NOMO-1 treated with dmso at 0.1 percent for 144 hours (cell line): ENCODE measurements around the gene HSPA14.
"Not testable (repeated sequence)": the region's sequence is repeated elsewhere in the genome, so short reads cannot be mapped to it uniquely, and the experiment has no call there.

Source experiments
- DNase-seq: peaks from one replicate; lab custom pipeline; 2025; ENCODE audit not compliant: unreplicated experiment; lab: John Stamatoyannopoulos, UW

The HSPA14 gene

GRCh38 chr10:14837757-14838581 is at the start of gene HSPA14, which contains the start of the genes CDNF and MSANTD7:
Gene HSPA14, plus strand, starts transcription at chr10:14838306. Its CDS starts 97 bp downstream, at chr10:14838403.
Gene CDNF, minus strand, starts transcription at chr10:14838037. Its CDS starts 91 bp downstream, at chr10:14837946.
Gene MSANTD7, plus strand, starts transcription at chr10:14838306. Its CDS starts 3,979 bp downstream, at chr10:14842285.
- peak; percentile 96 for DNase-seq

- no peak for DNase-seq
Measured at GRCh38 chr10:14798636-14799035, 39.5 kb upstream of the HSPA14 start.

- no peak for DNase-seq
Measured at GRCh38 chr10:14800397-14800796, 37.7 kb upstream of the HSPA14 start.

- no peak for DNase-seq
Measured at GRCh38 chr10:14801723-14802122, 36.4 kb upstream of the HSPA14 start.

- DNase-seq: no peak
Measured at GRCh38 chr10:14803827-14804226, 34.3 kb upstream of the HSPA14 start.

- no peak for DNase-seq
Measured at GRCh38 chr10:14806318-14806717, 31.8 kb upstream of the HSPA14 start.

- no peak for DNase-seq
Measured at GRCh38 chr10:14810969-14811953, 26.8 kb upstream of the HSPA14 start.

- no peak for DNase-seq
Measured at GRCh38 chr10:14812271-14812670, 25.8 kb upstream of the HSPA14 start.

GRCh38 chr10:14815681-14816080 is 22.4 kb upstream of the HSPA14 start:
- DNase-seq: peak; percentile 58

GRCh38 chr10:14816717-14817116 is 21.4 kb upstream of the HSPA14 start:
- not testable (repeated sequence) for DNase-seq

- DNase-seq: no peak
Measured at GRCh38 chr10:14820010-14820774, 17.9 kb upstream of the HSPA14 start.

GRCh38 chr10:14820775-14821154 is 17.3 kb upstream of the HSPA14 start:
- peak; percentile 11 for DNase-seq

- DNase-seq: no peak
Measured at GRCh38 chr10:14821635-14822375, 16.3 kb upstream of the HSPA14 start.

GRCh38 chr10:14822879-14823755 is 15.0 kb upstream of the HSPA14 start:
- DNase-seq: peak; percentile 56

GRCh38 chr10:14823966-14824365 is 14.1 kb upstream of the HSPA14 start:
- DNase-seq: no peak

GRCh38 chr10:14826076-14826829 is 11.9 kb upstream of the HSPA14 start:
- DNase-seq: peak; percentile 7

- DNase-seq: no peak
Measured at GRCh38 chr10:14833106-14833505, 5.0 kb upstream of the HSPA14 start.

- no peak for DNase-seq
Measured at GRCh38 chr10:14836208-14836607, 1.9 kb upstream of the HSPA14 start.
